Fibroblast of the aortic adventitia (primary cell): Measurements from ENCODE around the gene RAB18. TPM values are rescaled to one million over a fixed set of nuclear protein-coding genes. Genes with fewer than 3 reads are reported as not detected.
"Not testable (repeated sequence)": the region's sequence is repeated elsewhere in the genome, so short reads cannot be mapped to it uniquely, and the experiment has no call there.

Source experiments
- DNase-seq: peaks from one replicate; pipeline ENCODE4 v3.0.0-alpha.2; 2010; ENCODE audit warnings: low read depth
- H3K4me3 ChIP-seq: 2 replicates; pipeline ENCODE4 v1.5.1; 2011; ENCODE audit warnings: low read depth, mild to moderate bottlenecking, control low read depth, low read length, moderate library complexity
- CTCF ChIP-seq: IDR thresholded peaks from 2 replicates; pipeline ENCODE4 v1.5.1; 2011; ENCODE audit warnings: mild to moderate bottlenecking, low read length, control low read depth, inconsistent platforms; ENCODE audit not compliant: insufficient read depth
- total RNA-seq: library from RNA; depleted of rRNA; stranded (reverse); fragments of >200 nt; gene quantifications from 2 replicates; pipeline ENCODE4 v1.2.3, GENCODE V29; 2012; ENCODE audit warnings: low replicate concordance

The RAB18 gene
- total RNA-seq, 1 donor = 48.5 TPM

- H3K4me3 ChIP-seq = no peak overlapping the region
- DNase-seq = no peak
- no peak for TF ChIP-seq CTCF
Observed at GRCh38 chr10:27561334-27561733, 57.2 kb downstream of the RAB18 start.

GRCh38 chr10:27564398-27564797 is 60.3 kb downstream of the RAB18 start:
- no peak for TF ChIP-seq CTCF
- DNase-seq = no peak
- no peak overlapping the region for H3K4me3 ChIP-seq

- H3K4me3 ChIP-seq = no peak overlapping the region
- no peak for DNase-seq
- no peak for TF ChIP-seq CTCF
Observed at GRCh38 chr10:27564880-27565279, 60.8 kb downstream of the RAB18 start.

GRCh38 chr10:27568196-27569175 is 64.4 kb downstream of the RAB18 start:
- DNase-seq = no peak
- TF ChIP-seq CTCF = no peak

GRCh38 chr10:27569946-27570345 is 65.8 kb downstream of the RAB18 start:
- no peak overlapping the region for H3K4me3 ChIP-seq
- DNase-seq = no peak
- no peak for TF ChIP-seq CTCF

More at GRCh38 chr10:27568196-27569175, 64.4 kb downstream of the RAB18 start:
- no peak overlapping the region for H3K4me3 ChIP-seq

- not testable (repeated sequence) for DNase-seq, H3K4me3 ChIP-seq
Observed at GRCh38 chr10:27577038-27577437, 72.9 kb downstream of the RAB18 start.

- DNase-seq = no peak
- no peak overlapping the region for H3K4me3 ChIP-seq
- no peak for TF ChIP-seq CTCF
Observed at GRCh38 chr10:27578316-27578715, 74.2 kb downstream of the RAB18 start.
